Glutamatergic neuron (in vitro differentiated cells): ENCODE results near the gene ZNF500. TPM values are rescaled to one million over a fixed set of nuclear protein-coding genes. Genes with fewer than 3 reads are reported as not detected.

Experiments used
- DNase-seq: peaks from one replicate; pipeline ENCODE4 v3.0.0; 2022
- H3K27ac Mint-ChIP-seq: one replicate; pipeline ENCODE4 v1.8.0; 2020; ENCODE audit warnings: mild to moderate bottlenecking, mixed read lengths, inconsistent platforms; ENCODE audit not compliant: unreplicated experiment
- H3K27me3 Mint-ChIP-seq: one replicate; pipeline ENCODE4 v1.8.0; 2020; ENCODE audit warnings: mild to moderate bottlenecking, moderate library complexity, mixed read lengths, inconsistent platforms; ENCODE audit not compliant: unreplicated experiment
- H3K36me3 Mint-ChIP-seq: one replicate; pipeline ENCODE4 v1.8.0; 2020; ENCODE audit warnings: mild to moderate bottlenecking, mixed read lengths, inconsistent platforms; ENCODE audit not compliant: unreplicated experiment
- H3K4me1 Mint-ChIP-seq: one replicate; pipeline ENCODE4 v1.8.0; 2020; ENCODE audit warnings: mild to moderate bottlenecking, low read depth, mixed read lengths, inconsistent platforms; ENCODE audit not compliant: unreplicated experiment
- H3K4me3 Mint-ChIP-seq: one replicate; pipeline ENCODE4 v1.8.0; 2020; ENCODE audit warnings: mild to moderate bottlenecking, mixed read lengths, inconsistent platforms; ENCODE audit not compliant: unreplicated experiment
- H3K9me3 Mint-ChIP-seq: one replicate; pipeline ENCODE4 v1.8.0; 2020; ENCODE audit warnings: mild to moderate bottlenecking, moderate library complexity, mixed read lengths, inconsistent platforms; ENCODE audit not compliant: unreplicated experiment
- CTCF ChIP-seq: fragments of 200-600 bp; sonication (generic); IDR thresholded peaks from one replicate; pipeline ENCODE4 v1.5.0; 2021; ENCODE audit not compliant: partially characterized antibody, unreplicated experiment
- total RNA-seq: library from RNA; stranded (reverse); fragmentation: NEBNext Ultra II Directional; extraction: Animal tissue kit (Norgen Biotek cat#: 25700); gene quantifications from one replicate; pipeline ENCODE4 v1.2.1, GENCODE V29; 2021; ENCODE audit not compliant: unreplicated experiment

The ZNF500 gene
- total RNA-seq, 1 donor from 2014 or later = 19.8 TPM

- peaks cover 7% of the 10 kb centered on the region for H3K36me3 Mint-ChIP-seq
Measured at GRCh38 chr16:4701791-4702465, 65.0 kb downstream of the ZNF500 start.

GRCh38 chr16:4700997-4701743 lies 65.8 kb downstream of the ZNF500 start:
- Mint-ChIP-seq H3K27me3 (peaks cover 5% of the 10 kb centered on the region), H3K9me3 (peaks cover 7% of the 10 kb centered on the region), H3K4me3 (no peak overlapping the region), H3K27ac (no peak overlapping the region), H3K4me1 (peaks cover 2% of the 10 kb centered on the region), H3K36me3 (peaks cover 7% of the 10 kb centered on the region)
- DNase-seq = no peak
- no peak for TF ChIP-seq CTCF

More at GRCh38 chr16:4701791-4702465, 65.0 kb downstream of the ZNF500 start:
- peaks cover 7% of the 10 kb centered on the region for H3K4me1 Mint-ChIP-seq
- no peak overlapping the region for H3K4me3 Mint-ChIP-seq
- H3K27ac Mint-ChIP-seq = no peak overlapping the region
- peaks cover 10% of the 10 kb centered on the region for H3K27me3 Mint-ChIP-seq
- peaks cover 13% of the 10 kb centered on the region for H3K9me3 Mint-ChIP-seq
- no peak for TF ChIP-seq CTCF
- no peak for DNase-seq

GRCh38 chr16:4700380-4700996 lies 66.5 kb downstream of the ZNF500 start:
- H3K9me3 Mint-ChIP-seq = peaks cover 8% of the 10 kb centered on the region
- H3K27me3 Mint-ChIP-seq = peaks cover 7% of the 10 kb centered on the region
- no peak overlapping the region for H3K4me3 Mint-ChIP-seq
- no peak for DNase-seq
- no peak overlapping the region for H3K27ac Mint-ChIP-seq
- no peak for TF ChIP-seq CTCF
- peaks cover 7% of the 10 kb centered on the region for H3K36me3 Mint-ChIP-seq
- peaks cover 2% of the 10 kb centered on the region for H3K4me1 Mint-ChIP-seq

- Mint-ChIP-seq H3K4me3 (no peak overlapping the region), H3K36me3 (peaks cover 7% of the 10 kb centered on the region), H3K9me3 (peaks cover 13% of the 10 kb centered on the region), H3K27ac (no peak overlapping the region), H3K27me3 (peaks cover 10% of the 10 kb centered on the region), H3K4me1 (no peaks in the 10 kb centered on the region)
- no peak for DNase-seq
- no peak for TF ChIP-seq CTCF
Measured at GRCh38 chr16:4699046-4699556, 67.9 kb downstream of the ZNF500 start.
